ENCODE measurements around the gene VWA3B.

VWA3B gene

DNA sequence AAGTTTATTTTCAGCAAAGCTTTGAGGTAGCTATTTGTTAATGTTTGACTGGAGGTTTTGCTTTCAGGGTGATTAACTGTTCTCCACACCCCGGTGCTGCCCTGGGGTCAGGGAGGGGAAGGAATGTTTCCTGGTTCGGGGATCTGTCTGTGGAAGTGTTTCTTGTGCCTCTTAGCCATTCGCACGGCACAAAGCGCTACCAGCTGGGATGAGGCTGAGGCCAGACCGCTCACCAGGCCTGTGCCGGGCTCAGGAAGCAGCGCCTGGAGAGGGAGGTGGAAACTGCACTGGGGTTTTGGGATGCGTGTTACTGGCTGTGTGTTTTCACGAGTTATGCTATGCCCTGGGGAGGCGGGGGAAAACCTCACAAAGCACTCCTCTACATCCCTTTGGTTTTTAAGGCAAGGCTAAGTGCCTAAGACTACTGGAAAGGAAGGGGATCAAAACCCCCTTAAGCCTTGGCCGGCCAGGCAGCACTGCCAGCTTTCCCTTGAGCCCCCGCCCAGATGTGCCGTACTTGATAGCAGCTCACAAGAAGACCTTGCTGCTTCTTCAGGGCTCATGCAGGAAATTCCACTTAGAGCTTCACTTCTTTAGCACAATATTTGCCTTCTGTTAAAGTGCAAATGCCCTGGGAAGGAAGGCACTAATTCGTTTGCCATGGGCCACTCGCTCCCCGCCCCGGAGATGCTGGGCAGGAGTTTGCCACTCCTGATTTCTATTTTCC is 193.6 kb downstream of the VWA3B start:
- Histone ChIP-seq H3K9ac (ENCODE audit: low read depth, low read length) (no peak overlapping the region), H3K4me1 (ENCODE audit: control insufficient read depth, insufficient read depth, low read length) (peaks cover 9% of the 10 kb centered on the region; the same call in 1 of the 2 replicates), H3K27ac (ENCODE audit: low read depth, low read length) (no peak overlapping the region), H3K4me3 (ENCODE audit: low read depth, low read length) (no peak overlapping the region), H3K27me3 (ENCODE audit: control insufficient read depth, insufficient read depth, low read length) (no peaks in the 10 kb centered on the region), H3K36me3 (ENCODE audit: control insufficient read depth, insufficient read depth, low read length) (no peaks in the 10 kb centered on the region), H3K9me3 (ENCODE audit: control insufficient read depth, insufficient read depth, low read length) (no peaks in the 10 kb centered on the region)

DNA sequence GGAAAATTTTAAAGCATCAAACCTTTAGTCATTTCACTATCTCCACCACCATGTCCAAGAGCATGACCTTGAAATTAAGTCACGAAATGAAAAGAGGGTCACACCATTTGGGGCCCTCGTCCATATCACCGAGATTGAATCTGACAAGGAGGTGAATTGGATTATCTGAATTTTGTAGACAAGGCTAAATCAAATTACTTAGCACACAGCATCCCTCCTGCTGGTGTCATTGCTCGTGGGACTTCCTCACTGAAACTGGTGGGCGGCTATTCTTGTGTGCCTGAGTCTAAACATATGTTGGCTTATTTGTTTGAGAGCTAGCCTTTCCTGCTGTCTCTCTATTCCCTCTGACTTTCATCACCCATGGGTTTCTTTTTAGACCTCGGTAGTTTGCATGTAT is 194.6 kb downstream of the VWA3B start:
- H3K4me3 ChIP-seq (ENCODE audit: low read depth, low read length) = no peak overlapping the region
- H3K27ac ChIP-seq (ENCODE audit: low read depth, low read length) = no peak overlapping the region
- H3K36me3 ChIP-seq (ENCODE audit: control insufficient read depth, insufficient read depth, low read length) = no peaks in the 10 kb centered on the region
- peaks cover 9% of the 10 kb centered on the region; the same call in 1 of the 2 replicates for H3K4me1 ChIP-seq (ENCODE audit: control insufficient read depth, insufficient read depth, low read length)
- no peak overlapping the region for H3K9ac ChIP-seq (ENCODE audit: low read depth, low read length)
- no peaks in the 10 kb centered on the region for H3K27me3 ChIP-seq (ENCODE audit: control insufficient read depth, insufficient read depth, low read length)
- no peaks in the 10 kb centered on the region for H3K9me3 ChIP-seq (ENCODE audit: control insufficient read depth, insufficient read depth, low read length)

DNA sequence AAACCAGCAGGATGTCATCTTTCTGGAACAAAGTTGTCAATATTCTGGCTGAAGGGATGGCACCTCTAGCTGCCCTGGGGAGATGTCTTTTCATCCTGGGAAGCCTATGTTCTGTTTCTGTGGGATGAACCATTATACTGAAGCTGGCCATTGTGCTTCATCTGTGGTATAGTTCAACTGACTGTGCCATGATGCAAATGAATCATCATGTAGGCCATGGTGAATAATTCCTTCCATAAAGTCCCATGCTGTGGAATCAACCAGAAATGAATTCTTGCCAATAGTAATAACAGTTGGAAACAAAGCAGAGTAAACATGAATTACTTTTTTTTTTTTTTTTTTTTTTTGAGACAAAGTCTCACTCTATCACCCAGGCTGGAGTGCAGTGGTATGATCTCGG is 195.1 kb downstream of the VWA3B start:
- no peak overlapping the region for H3K27ac ChIP-seq (ENCODE audit: low read depth, low read length)
- peaks cover 9% of the 10 kb centered on the region; the same call in 1 of the 2 replicates for H3K4me1 ChIP-seq (ENCODE audit: control insufficient read depth, insufficient read depth, low read length)
- H3K36me3 ChIP-seq (ENCODE audit: control insufficient read depth, insufficient read depth, low read length) = no peaks in the 10 kb centered on the region
- no peak overlapping the region for H3K4me3 ChIP-seq (ENCODE audit: low read depth, low read length)
- H3K9me3 ChIP-seq (ENCODE audit: control insufficient read depth, insufficient read depth, low read length) = no peaks in the 10 kb centered on the region
- H3K9ac ChIP-seq (ENCODE audit: low read depth, low read length) = no peak overlapping the region
- H3K27me3 ChIP-seq (ENCODE audit: control insufficient read depth, insufficient read depth, low read length) = no peaks in the 10 kb centered on the region

- H3K27ac ChIP-seq (ENCODE audit: low read depth, low read length) = no peak overlapping the region
- no peaks in the 10 kb centered on the region for H3K27me3 ChIP-seq (ENCODE audit: control insufficient read depth, insufficient read depth, low read length)
- no peak overlapping the region for H3K4me3 ChIP-seq (ENCODE audit: low read depth, low read length)
- H3K4me1 ChIP-seq (ENCODE audit: control insufficient read depth, insufficient read depth, low read length) = no peaks in the 10 kb centered on the region
- no peaks in the 10 kb centered on the region for H3K9me3 ChIP-seq (ENCODE audit: control insufficient read depth, insufficient read depth, low read length)
- H3K36me3 ChIP-seq (ENCODE audit: control insufficient read depth, insufficient read depth, low read length) = no peaks in the 10 kb centered on the region
- H3K9ac ChIP-seq (ENCODE audit: low read depth, low read length) = no peak overlapping the region
Measured at GRCh38 chr2:98293030-98293429, 206.1 kb downstream of the VWA3B start.

- Histone ChIP-seq H3K27me3 (ENCODE audit: control insufficient read depth, insufficient read depth, low read length) (no peaks in the 10 kb centered on the region), H3K4me1 (ENCODE audit: control insufficient read depth, insufficient read depth, low read length) (no peaks in the 10 kb centered on the region), H3K9ac (ENCODE audit: low read depth, low read length) (no peak overlapping the region), H3K27ac (ENCODE audit: low read depth, low read length) (no peak overlapping the region), H3K4me3 (ENCODE audit: low read depth, low read length) (no peak overlapping the region), H3K9me3 (ENCODE audit: control insufficient read depth, insufficient read depth, low read length) (no peaks in the 10 kb centered on the region), H3K36me3 (ENCODE audit: control insufficient read depth, insufficient read depth, low read length) (no peaks in the 10 kb centered on the region)
Measured at GRCh38 chr2:98293931-98294687, 207.1 kb downstream of the VWA3B start.

- H3K9ac ChIP-seq (ENCODE audit: low read depth, low read length) = no peak overlapping the region
- H3K4me3 ChIP-seq (ENCODE audit: low read depth, low read length) = no peak overlapping the region
- no peaks in the 10 kb centered on the region for H3K4me1 ChIP-seq (ENCODE audit: control insufficient read depth, insufficient read depth, low read length)
- H3K9me3 ChIP-seq (ENCODE audit: control insufficient read depth, insufficient read depth, low read length) = no peaks in the 10 kb centered on the region
- H3K36me3 ChIP-seq (ENCODE audit: control insufficient read depth, insufficient read depth, low read length) = no peaks in the 10 kb centered on the region
- H3K27ac ChIP-seq (ENCODE audit: low read depth, low read length) = no peak overlapping the region
- no peaks in the 10 kb centered on the region for H3K27me3 ChIP-seq (ENCODE audit: control insufficient read depth, insufficient read depth, low read length)
Measured at GRCh38 chr2:98294711-98295110, 207.7 kb downstream of the VWA3B start.

- H3K36me3 ChIP-seq (ENCODE audit: control insufficient read depth, insufficient read depth, low read length) = no peaks in the 10 kb centered on the region
- no peak overlapping the region for H3K27ac ChIP-seq (ENCODE audit: low read depth, low read length)
- no peaks in the 10 kb centered on the region for H3K27me3 ChIP-seq (ENCODE audit: control insufficient read depth, insufficient read depth, low read length)
- H3K4me1 ChIP-seq (ENCODE audit: control insufficient read depth, insufficient read depth, low read length) = no peaks in the 10 kb centered on the region
- no peak overlapping the region for H3K9ac ChIP-seq (ENCODE audit: low read depth, low read length)
- no peak overlapping the region for H3K4me3 ChIP-seq (ENCODE audit: low read depth, low read length)
- no peaks in the 10 kb centered on the region for H3K9me3 ChIP-seq (ENCODE audit: control insufficient read depth, insufficient read depth, low read length)
Measured at GRCh38 chr2:98295275-98295674, 208.3 kb downstream of the VWA3B start.

- Histone ChIP-seq H3K36me3 (ENCODE audit: control insufficient read depth, insufficient read depth, low read length) (no peaks in the 10 kb centered on the region), H3K27me3 (ENCODE audit: control insufficient read depth, insufficient read depth, low read length) (no peaks in the 10 kb centered on the region), H3K27ac (ENCODE audit: low read depth, low read length) (no peak overlapping the region), H3K4me1 (ENCODE audit: control insufficient read depth, insufficient read depth, low read length) (no peaks in the 10 kb centered on the region), H3K9ac (ENCODE audit: low read depth, low read length) (no peak overlapping the region), H3K4me3 (ENCODE audit: low read depth, low read length) (no peak overlapping the region), H3K9me3 (ENCODE audit: control insufficient read depth, insufficient read depth, low read length) (no peaks in the 10 kb centered on the region)
Measured at GRCh38 chr2:98295721-98296414, 208.9 kb downstream of the VWA3B start.

DNA sequence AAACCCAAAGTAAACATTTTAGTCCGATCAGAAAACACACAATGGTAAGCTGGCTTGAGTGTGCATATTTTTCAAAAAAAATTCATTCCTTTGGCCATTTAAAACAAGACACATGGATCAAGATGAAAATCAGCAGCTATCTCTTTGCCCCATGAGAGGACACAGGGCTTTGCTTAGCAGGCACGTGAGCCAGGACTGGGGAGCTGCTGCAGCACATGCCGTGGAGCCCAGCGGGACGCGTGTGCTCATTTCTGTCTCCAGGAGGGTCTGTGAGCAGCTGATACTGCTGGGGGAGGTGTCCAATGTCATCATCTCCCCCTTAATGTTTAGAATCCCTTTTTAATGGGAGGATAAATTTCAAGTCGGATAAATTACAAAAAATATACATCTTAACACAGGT is 209.5 kb downstream of the VWA3B start:
- Histone ChIP-seq H3K9me3 (ENCODE audit: control insufficient read depth, insufficient read depth, low read length) (no peaks in the 10 kb centered on the region), H3K36me3 (ENCODE audit: control insufficient read depth, insufficient read depth, low read length) (no peaks in the 10 kb centered on the region), H3K27ac (ENCODE audit: low read depth, low read length) (no peak overlapping the region), H3K4me1 (ENCODE audit: control insufficient read depth, insufficient read depth, low read length) (no peaks in the 10 kb centered on the region), H3K4me3 (ENCODE audit: low read depth, low read length) (no peak overlapping the region), H3K9ac (ENCODE audit: low read depth, low read length) (no peak overlapping the region), H3K27me3 (ENCODE audit: control insufficient read depth, insufficient read depth, low read length) (no peaks in the 10 kb centered on the region)

DNA sequence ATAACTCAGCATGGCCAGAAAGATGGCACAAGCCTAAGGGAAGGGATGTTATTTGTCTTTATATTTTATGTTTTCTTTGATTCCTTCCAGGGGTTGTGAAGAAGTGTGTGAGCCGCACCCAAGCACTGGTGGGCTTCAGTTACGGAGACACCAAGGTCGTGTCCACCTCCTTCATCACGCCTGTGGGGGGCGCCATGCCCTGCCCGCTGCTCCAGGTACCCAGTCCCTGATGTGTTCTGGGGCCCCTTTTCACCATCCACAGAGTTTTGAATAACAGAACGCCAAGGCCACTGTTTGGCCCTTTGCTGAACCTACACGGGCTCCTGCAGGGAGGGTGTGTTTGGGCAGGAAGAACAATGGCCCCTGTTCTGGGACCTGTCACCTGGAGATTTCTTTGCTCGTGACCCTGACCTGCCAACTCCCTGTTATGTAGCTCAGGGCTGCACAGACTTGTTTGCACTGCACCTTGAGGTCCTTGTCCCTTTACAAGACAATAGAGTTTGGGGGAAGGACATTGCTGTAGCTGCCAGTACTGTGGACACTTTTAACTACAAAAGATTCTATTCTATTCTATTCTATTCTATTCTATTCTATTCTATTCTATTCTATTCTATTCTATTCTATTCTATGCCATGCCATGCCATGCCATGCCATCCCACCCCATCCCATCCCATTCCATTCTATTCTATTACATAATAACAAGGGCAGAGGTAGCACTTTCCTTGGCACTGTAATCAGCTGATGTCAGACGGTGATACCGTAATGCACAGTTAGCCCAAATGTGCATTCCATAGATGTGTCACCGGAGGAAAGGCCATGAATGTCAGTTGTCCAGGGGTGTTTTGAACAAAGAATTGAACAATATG is 211.1 kb downstream of the VWA3B start:
- H3K9me3 ChIP-seq (ENCODE audit: control insufficient read depth, insufficient read depth, low read length) = no peaks in the 10 kb centered on the region

More for the DNA sequence above, 211.1 kb downstream of the VWA3B start:
- Histone ChIP-seq H3K27ac (ENCODE audit: low read depth, low read length) (no peak overlapping the region), H3K4me3 (ENCODE audit: low read depth, low read length) (no peak overlapping the region), H3K4me1 (ENCODE audit: control insufficient read depth, insufficient read depth, low read length) (no peaks in the 10 kb centered on the region), H3K27me3 (ENCODE audit: control insufficient read depth, insufficient read depth, low read length) (no peaks in the 10 kb centered on the region), H3K9ac (ENCODE audit: low read depth, low read length) (no peak overlapping the region), H3K36me3 (ENCODE audit: control insufficient read depth, insufficient read depth, low read length) (no peaks in the 10 kb centered on the region)

Measured in HUES48 (cell line).